Neutrophil (primary cell): ENCODE results near the gene BAIAP3.

Experiments used
- H3K27ac ChIP-seq: fragments of 200-600 bp; sonication (generic); 2 replicates; pipeline ENCODE4 v1.5.1; 2016; ENCODE audit warnings: mild to moderate bottlenecking, moderate library complexity
- H3K27me3 ChIP-seq: fragments of 200-600 bp; sonication (generic); 2 replicates; pipeline ENCODE4 v1.6.0; 2016; ENCODE audit warnings: mild to moderate bottlenecking
- H3K36me3 ChIP-seq: fragments of 200-600 bp; sonication (generic); 2 replicates; pipeline ENCODE4 v1.5.1; 2017
- H3K4me1 ChIP-seq, 2 experiments: fragments of 200-600 bp in 1 of 2; sonication (generic) in 1 of 2; 1 replicate in 1 of 2; 2 replicates in 1 of 2; pipeline versions ENCODE4 v1.5.1 to v1.6.1; 2013 to 2016; ENCODE audit warnings: low read depth in 1 of 2, low read length in 1 of 2, mild to moderate bottlenecking in 1 of 2, moderate library complexity in 1 of 2; ENCODE audit not compliant: control insufficient read depth in 1 of 2, insufficient read depth in 1 of 2
- H3K4me3 ChIP-seq, 2 experiments: fragments of 200-600 bp in 1 of 2; sonication (generic) in 1 of 2; 1 replicate in 1 of 2; 2 replicates in 1 of 2; pipeline ENCODE4 v1.5.1; 2013 to 2016; ENCODE audit warnings: low read depth in 1 of 2, low read length in 1 of 2, mild to moderate bottlenecking in 1 of 2, moderate library complexity in 1 of 2
- H3K9me3 ChIP-seq: fragments of 200-600 bp; sonication (generic); 2 replicates; pipeline ENCODE4 v1.5.1; 2016
- TF ChIP-seq, protein P1 (sequence below): fragments of 200-600 bp; sonication (generic); IDR thresholded peaks from 2 replicates; pipeline ENCODE4 v1.5.1; 2016; ENCODE audit warnings: antibody characterized with exemption

Gene BAIAP3

DNA sequence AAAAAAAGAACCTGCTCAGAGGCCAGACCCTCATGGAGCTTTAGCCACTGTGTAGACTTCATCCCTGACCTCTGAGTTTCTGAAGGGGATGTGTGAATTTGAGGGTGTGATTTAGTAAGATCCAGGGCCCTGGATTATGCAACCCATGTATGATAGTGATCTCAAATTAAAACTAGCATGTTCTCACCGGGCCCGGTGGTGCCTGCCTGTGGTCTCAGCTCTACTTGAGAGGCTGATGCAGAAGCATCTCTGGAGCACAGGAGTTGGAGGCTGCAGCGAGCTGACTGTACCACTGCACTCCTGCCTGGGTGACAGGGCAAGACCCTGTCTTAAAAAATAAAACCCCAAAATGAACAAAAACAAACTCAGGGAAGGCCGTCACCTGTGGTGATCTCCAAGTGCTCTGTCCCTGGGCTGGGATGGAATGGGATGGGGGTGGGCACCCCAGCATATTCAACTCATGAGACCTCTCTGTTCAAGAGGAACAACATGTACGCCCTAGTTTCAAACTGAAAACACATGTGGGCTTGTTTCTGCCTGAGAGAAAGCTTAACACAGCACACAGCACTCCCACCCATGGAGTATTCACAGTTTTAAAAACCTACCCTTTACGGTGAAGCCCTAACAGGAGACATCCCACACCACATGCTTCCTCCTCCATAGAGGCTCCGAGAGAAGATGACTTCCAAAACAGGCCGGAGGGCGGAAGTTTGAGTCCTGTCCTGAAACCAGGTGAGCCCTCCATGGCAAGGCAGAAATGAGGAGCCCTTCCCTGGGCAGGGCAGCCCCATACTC lies 48.4 kb downstream of the BAIAP3 start:
- peaks cover 16% of the 10 kb centered on the region for H3K27me3 ChIP-seq
- H3K36me3 ChIP-seq: peaks cover 87% of the 10 kb centered on the region
- peaks cover 8 to 21% of the 10 kb centered on the region in 2 experiments for H3K4me1 ChIP-seq
- no peak overlapping the region for H3K27ac ChIP-seq
- TF ChIP-seq, protein P1, sequence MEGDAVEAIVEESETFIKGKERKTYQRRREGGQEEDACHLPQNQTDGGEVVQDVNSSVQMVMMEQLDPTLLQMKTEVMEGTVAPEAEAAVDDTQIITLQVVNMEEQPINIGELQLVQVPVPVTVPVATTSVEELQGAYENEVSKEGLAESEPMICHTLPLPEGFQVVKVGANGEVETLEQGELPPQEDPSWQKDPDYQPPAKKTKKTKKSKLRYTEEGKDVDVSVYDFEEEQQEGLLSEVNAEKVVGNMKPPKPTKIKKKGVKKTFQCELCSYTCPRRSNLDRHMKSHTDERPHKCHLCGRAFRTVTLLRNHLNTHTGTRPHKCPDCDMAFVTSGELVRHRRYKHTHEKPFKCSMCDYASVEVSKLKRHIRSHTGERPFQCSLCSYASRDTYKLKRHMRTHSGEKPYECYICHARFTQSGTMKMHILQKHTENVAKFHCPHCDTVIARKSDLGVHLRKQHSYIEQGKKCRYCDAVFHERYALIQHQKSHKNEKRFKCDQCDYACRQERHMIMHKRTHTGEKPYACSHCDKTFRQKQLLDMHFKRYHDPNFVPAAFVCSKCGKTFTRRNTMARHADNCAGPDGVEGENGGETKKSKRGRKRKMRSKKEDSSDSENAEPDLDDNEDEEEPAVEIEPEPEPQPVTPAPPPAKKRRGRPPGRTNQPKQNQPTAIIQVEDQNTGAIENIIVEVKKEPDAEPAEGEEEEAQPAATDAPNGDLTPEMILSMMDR: no peak
- H3K4me3 ChIP-seq: no peak overlapping the region
- no peaks in the 10 kb centered on the region for H3K9me3 ChIP-seq

DNA sequence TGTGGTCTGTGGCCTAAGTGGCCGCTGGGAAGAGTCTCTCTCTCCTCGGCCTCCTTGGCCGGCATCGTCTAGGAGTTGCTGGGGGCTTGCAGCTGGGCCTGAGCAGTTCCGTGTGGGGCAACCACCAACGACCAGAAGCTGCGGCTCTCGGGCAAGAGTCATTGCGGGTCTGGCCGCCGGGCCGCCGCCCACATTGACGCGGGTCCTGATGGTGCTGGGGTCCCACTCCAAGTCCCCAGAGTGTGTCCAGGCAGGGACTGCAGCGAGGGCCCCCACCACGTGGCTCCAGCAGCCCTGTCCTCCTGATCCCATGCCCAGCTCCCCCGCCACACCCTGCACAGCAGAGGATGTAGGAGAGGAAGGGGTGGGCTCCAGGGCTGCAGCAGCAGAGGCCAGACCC lies 50.1 kb downstream of the BAIAP3 start:
- Histone ChIP-seq H3K27me3 (peaks cover 16% of the 10 kb centered on the region), H3K36me3 (peaks cover 90% of the 10 kb centered on the region), H3K27ac (no peak overlapping the region), H3K4me3 (no peak overlapping the region), H3K4me1 (peaks cover 5 to 17% of the 10 kb centered on the region in 2 experiments), H3K9me3 (no peaks in the 10 kb centered on the region)
- TF ChIP-seq, protein P1: no peak

DNA sequence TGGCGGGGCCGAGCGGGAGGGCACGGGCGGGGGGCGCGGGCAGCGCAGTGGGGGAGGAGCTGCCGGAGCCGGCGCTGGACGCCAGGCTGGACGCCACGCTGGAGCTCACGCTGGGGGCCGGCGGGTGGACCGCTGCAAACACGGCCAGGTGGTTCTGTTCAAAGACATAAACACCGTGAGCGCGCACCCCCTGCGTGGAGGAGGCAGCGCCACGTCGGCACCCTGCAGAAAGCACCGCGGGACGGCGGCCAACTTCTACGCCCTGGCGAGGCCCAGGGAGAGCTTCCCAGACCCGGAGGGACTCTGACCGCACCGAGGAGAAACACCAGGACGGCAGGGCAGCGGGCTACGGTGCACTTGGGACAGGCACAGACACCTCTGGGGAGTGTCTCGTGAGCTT lies 51.8 kb downstream of the BAIAP3 start:
- Histone ChIP-seq H3K4me1 (peaks cover 0 to under 1% of the 10 kb centered on the region in 2 experiments), H3K27me3 (peaks cover 1% of the 10 kb centered on the region), H3K36me3 (peaks cover 98% of the 10 kb centered on the region), H3K27ac (no peak overlapping the region), H3K4me3 (no peak overlapping the region), H3K9me3 (no peaks in the 10 kb centered on the region)
- TF ChIP-seq, protein P1: no peak

DNA sequence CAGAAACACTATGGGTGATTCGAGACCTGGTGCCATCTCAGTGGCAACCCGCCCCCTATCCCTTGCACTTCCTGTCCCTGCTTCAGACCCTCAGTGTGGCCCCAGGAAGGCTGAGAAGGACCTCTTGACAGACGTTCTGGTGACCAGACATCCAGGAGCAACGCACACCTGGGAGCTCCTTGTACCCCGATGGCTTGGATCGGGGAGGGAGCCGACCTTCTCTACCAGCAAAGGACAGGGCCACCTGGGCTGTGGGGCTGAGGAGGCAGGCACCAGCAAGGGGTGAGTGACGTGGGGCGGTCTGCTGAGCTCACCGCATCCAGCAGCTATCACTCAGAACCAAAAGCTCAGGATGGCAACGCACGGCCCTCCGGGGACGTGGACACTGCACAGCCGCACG lies 53.9 kb downstream of the BAIAP3 start:
- H3K27me3 ChIP-seq: no peaks in the 10 kb centered on the region
- peaks cover 98% of the 10 kb centered on the region for H3K36me3 ChIP-seq
- TF ChIP-seq, protein P1: no peak
- H3K4me3 ChIP-seq: no peak overlapping the region
- no peak overlapping the region for H3K27ac ChIP-seq
- no peaks in the 10 kb centered on the region for H3K9me3 ChIP-seq
- no peaks in the 10 kb centered on the region for H3K4me1 ChIP-seq

DNA sequence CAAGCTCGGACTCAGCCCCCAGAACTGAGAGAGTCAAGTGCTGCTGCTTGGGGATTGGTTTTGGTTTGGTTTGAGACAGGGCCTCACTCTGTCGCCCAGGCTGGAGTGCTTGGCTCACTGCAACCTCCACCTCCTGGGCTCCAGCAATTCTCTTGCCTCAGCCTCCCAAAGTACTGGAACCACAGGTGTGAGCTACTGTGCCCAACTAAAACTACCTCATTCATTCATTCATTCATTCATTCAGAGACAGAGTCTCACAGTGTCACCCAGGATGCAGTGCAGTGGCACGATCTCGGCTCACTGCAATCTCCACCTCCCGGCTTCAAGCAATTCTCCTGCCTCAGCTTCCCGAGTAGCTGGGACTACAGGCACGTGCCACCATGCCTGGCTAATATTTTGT lies 56.3 kb downstream of the BAIAP3 start:
- Histone ChIP-seq H3K36me3 (peaks cover 100% of the 10 kb centered on the region), H3K4me3 (no peak overlapping the region), H3K27ac (no peak overlapping the region), H3K27me3 (no peaks in the 10 kb centered on the region), H3K4me1 (no peaks in the 10 kb centered on the region), H3K9me3 (no peaks in the 10 kb centered on the region)
- TF ChIP-seq, protein P1: no peak
